Measurements from ENCODE around the gene LRRC32.

Gene LRRC32

DNA sequence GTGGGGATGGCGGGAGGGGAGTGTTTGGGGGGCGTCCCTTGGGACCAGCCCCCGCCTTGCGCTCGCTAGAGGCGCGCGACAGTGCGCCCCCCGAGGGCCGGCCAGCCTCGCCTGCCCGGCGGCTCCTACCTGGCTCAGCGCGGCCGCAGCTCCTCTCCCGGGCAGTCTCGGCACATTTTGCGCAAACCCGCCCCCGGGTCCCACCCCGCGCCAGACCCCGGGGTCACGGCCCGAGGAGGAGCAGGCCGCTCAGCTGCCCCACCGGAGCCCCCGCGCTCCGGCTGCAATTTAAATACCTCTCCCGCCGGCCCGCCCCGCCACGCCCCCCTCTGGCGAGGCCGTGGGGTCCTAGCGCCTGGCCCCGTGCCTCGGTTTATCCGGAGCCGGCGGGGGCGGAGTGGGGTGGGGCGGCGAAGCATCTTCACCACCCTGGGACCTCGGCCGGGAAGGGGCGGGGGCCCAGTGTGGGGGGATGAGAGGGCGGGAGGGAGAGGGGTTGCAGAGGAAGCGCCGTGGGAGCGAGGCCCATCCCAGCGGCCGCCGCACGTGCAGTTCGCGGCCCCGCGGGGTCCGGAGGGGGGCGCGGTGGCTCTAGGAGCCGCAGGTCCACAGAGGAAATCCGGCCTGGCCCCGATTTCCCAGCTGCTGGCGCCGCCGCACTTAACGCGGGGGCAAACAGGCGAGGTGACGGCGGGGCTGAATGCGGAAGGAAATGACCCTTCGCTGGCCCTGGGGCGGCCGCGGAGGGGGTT, at the start of gene LRRC32:
LRRC32 (minus strand) TSS at position 263 of the 752 bp plus-strand sequence. CDS start 4,793 bp downstream, outside the sequence.
- DNase-seq (ENCODE audit: low spot score): peak; percentile 5

DNA sequence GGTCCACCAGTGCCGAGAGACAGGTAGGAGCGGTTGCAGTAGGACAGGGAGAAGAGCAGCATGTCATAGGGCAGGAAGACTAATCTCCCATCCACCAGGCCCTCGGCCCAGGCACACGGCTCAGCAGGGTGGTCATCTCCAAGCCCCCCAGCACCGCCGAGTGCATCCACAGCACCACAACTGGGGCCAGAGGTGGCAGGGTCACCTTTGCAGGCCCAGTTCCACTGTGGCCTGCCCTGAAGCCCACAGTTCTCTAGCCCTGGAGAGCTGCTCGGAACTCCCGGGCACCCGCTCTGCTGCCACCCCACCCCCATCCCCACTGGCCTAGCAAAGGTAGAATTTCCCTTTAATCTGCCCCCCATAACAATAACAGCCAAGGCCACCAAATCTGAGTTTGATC, 49.1 kb upstream of the LRRC32 start:
- no peak for DNase-seq (ENCODE audit: low spot score)

- DNase-seq (ENCODE audit: low spot score): no peak
Measured at GRCh38 chr11:76719281-76719680, 48.7 kb upstream of the LRRC32 start.

- DNase-seq (ENCODE audit: low spot score): no peak
Measured at GRCh38 chr11:76717816-76718215, 47.3 kb upstream of the LRRC32 start.

- DNase-seq (ENCODE audit: low spot score): no peak
Measured at GRCh38 chr11:76717369-76717768, 46.8 kb upstream of the LRRC32 start.

DNA sequence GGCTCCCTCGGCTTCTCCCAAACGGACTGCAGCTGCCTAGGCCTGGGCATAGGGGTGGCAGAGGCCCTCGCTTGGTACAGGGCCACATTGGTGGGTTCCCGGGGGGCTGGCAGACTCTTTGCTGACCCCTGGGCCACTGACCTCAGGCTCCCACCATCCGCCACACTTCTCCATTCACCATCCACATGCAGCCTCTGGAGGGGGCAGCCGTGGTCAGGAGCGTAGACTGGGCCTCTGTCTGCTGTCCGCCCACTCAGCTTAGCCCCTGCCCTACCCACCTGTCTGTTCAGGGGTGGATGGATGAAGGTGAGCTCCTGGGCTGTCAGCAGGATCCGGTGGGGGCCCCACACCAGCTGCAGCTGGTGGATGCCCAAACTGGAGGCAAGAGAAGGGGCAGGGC, 45.7 kb upstream of the LRRC32 start:
- no peak for DNase-seq (ENCODE audit: low spot score)

GRCh38 chr11:76714493-76714892, 43.9 kb upstream of the LRRC32 start:
- DNase-seq (ENCODE audit: low spot score): no peak

DNA sequence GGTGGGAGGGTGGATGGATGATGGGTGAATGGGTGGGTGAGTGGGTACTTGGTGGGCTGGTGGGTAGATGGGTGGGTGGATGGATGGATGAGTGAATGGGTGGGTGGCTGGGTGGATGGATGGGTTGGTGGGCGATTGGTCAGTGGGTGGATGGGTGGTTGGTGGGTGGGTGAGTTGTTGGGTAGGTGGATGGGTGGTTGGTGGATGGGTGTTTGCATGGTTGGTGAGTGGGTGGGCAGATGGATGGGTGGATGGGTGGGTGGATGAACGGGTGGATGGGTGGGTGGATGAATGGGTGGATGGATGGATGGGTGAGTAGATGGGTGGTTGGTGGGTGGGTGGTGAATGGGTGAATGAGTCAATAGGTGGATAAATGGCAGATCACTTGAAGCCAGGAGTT, 43.0 kb upstream of the LRRC32 start:
- no peak for DNase-seq (ENCODE audit: low spot score)

DNA sequence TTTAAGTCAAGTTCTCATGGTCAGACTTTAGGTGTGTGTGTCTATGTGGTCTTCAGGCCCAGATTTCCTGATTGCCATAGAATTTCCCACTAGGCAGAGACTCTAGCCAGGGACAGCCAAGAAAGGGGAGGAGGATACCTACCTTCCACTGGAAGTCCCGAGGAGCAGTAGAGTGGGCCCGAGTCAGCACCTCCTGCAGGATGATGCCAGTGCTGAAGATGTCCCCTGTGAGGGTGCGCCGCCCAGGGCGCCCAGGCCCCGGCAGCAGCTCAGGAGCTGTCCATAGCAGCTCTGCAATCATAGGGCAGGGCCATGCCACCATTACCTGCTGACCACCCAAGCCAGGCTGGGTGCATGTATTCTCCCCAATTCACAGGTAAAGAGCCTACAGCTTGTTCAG, 41.6 kb upstream of the LRRC32 start:
- DNase-seq (ENCODE audit: low spot score): no peak

DNA sequence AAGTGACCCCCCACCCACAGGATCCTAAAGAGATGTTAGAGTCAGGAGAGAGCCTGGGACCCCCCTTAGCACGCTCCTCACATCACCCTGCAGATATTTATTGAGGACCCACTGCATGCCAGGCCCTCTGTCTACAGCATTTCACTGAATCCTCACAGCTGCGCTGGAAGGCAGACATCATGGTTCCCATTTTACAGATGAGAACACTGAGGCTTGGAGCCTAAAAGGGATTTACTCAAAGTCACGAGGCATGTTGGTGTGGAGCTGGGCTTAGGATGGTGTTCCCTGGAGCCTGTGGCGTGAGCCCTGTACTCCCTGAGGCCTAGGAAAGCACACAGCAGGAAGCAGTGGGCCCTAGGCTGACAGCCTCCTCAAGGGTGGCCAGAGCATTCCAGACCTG, 39.2 kb upstream of the LRRC32 start:
- DNase-seq (ENCODE audit: low spot score): no peak

- DNase-seq (ENCODE audit: low spot score): no peak
Measured at GRCh38 chr11:76708972-76709660, 38.6 kb upstream of the LRRC32 start.

- no peak for DNase-seq (ENCODE audit: low spot score)
Measured at GRCh38 chr11:76707293-76707825, 36.8 kb upstream of the LRRC32 start.

- no peak for DNase-seq (ENCODE audit: low spot score)
Measured at GRCh38 chr11:76706667-76707066, 36.1 kb upstream of the LRRC32 start.

DNA sequence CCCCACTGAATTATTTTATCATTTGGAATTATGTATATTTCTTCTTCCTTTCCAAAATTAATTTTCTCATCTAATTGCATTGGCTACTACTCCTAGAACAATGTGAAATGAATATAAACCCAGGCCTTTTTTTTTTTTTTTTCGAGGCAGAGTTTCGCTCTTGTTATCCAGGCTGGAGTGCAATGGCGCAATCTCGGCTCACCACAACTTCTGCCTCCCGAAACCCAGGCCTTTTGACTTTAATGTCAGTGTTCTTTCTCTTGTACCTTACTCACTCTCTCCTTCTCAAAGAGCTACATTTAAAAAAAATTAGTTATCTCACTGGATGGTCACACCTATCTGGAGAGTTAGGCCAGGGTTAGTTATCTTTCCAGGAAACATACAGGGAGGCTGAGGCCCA, 35.3 kb upstream of the LRRC32 start:
- DNase-seq (ENCODE audit: low spot score): no peak

GRCh38 chr11:76704171-76704948, 33.8 kb upstream of the LRRC32 start:
- DNase-seq (ENCODE audit: low spot score): no peak

- DNase-seq (ENCODE audit: low spot score): no peak
Measured at GRCh38 chr11:76703707-76704106, 33.2 kb upstream of the LRRC32 start.

DNA sequence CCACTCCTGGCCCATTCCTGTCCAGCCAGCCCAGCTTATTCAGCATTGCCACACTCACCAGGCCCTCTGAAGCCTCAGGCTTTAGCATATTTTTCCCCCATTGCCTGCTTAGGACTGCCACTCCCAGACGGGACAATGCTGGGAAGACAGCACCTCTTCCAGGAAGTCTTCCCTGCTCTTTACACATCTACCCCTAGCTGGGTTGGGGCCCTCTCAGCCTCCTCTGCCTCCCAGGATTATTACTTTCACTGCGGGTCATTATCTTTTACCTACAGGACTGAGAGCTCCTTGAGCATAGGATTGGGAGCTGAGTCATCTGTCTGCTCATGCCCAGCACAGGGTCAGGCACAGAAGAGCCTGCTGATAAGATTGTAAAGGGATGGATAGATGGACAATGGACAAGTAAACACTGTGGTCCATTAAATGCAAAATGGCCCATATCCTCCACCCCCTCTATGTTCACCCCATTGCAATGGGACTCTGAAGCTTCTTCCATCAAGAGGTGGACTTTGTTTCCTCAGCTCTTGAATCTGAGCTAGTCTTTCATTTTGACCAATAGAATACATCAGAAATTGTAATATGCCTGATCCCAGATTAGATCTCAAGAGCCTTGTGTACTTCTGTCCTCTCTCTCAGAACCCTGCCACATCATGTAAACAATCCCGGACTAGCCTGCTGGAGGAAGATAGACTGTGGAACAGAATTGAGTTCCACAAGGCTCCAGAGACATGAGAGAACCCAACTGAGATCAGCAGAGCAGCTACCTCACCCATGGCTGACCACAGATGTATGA, 32.0 kb upstream of the LRRC32 start:
- no peak for DNase-seq (ENCODE audit: low spot score)

- no peak for DNase-seq (ENCODE audit: low spot score)
Measured at GRCh38 chr11:76701294-76702040, 30.9 kb upstream of the LRRC32 start.

DNA sequence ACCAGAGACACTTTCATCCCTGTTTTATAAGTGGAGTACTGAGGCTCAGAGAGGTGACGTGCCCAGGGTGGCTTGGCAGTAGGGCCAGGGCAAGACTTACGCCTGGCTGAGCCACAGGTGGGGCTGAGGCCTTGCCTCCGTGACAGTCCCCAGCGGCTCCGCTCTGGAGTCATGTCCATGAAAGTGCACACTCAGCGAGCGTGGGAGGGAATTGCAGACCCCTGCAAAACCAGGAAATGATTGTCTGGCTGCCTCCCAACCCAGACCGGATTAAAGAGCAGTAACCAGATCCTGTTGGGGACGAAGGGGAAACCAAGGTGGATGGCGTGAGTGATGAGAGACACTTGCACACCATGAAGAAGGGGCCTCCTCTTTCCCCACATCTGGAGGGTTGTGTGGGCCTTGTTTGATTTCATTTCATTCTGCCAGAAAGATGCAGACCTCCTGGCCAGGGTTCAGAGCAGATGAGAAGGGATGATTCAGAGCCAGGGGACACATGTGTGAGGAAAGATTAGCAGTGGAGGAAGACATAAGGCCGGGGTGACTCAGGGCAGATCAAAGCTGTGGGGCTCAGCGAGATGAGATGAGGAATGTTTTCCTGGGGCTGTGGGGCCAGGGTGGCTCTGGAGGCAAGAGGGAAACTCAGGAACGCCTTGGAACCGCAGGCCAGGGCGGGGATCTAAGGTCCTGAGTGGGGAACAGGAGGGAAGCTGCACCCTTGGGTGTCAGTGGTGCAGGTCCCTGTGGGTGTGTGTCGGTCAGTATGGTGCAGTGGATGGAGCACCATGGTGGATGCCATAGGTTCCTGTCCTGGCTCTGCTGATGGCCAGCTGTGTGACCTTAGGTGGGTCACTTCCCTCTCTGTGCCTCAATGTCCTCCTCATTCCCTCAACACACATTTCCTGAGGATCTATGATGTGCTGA, 29.9 kb upstream of the LRRC32 start:
- DNase-seq (ENCODE audit: low spot score): no peak

Data from pons (tissue), 1 donor.